Tibial nerve (tissue), 4 donors: ENCODE results near the gene ZNF217. TPM values are rescaled to one million over a fixed set of nuclear protein-coding genes. Genes with fewer than 3 reads are reported as not detected.
"Not testable (repeated sequence)": the region's sequence is repeated elsewhere in the genome, so short reads cannot be mapped to it uniquely, and the experiment has no call there.

Experiments used
- DNase-seq, 2 donors: peaks; one replicate each; pipeline ENCODE4 v3.0.0-alpha.2; 2019; ENCODE audit warnings: low spot score in 2 of 2
- H3K27ac ChIP-seq, 4 donors: fragments of 200-600 bp; sonication (generic) in 3 of 4; one replicate each; pipeline ENCODE4 v1.5.1; 2017 to 2019; ENCODE audit warnings: mild to moderate bottlenecking in 1 of 4
- H3K27me3 ChIP-seq, 2 donors: fragments of 200-600 bp; sonication (generic) in 1 of 2; one replicate each; pipeline versions ENCODE4 v1.5.1 to v1.6.0; 2017 to 2019
- H3K36me3 ChIP-seq, 3 donors: fragments of 200-600 bp; sonication (generic); one replicate each; pipeline ENCODE4 v1.5.1; 2018 to 2019
- H3K4me1 ChIP-seq, 4 donors: fragments of 200-600 bp; sonication (generic) in 3 of 4; one replicate each; pipeline ENCODE4 v1.5.1; 2017 to 2019
- H3K4me3 ChIP-seq, 4 donors: fragments of 200-600 bp; sonication (generic) in 3 of 4; one replicate each; pipeline ENCODE4 v1.5.1; 2017 to 2019; ENCODE audit warnings: mild to moderate bottlenecking in 1 of 4, moderate library complexity in 1 of 4
- H3K9me3 ChIP-seq, 4 donors: fragments of 200-600 bp; sonication (generic) in 3 of 4; one replicate each; pipeline ENCODE4 v1.5.1; 2017 to 2019
- EP300 ChIP-seq, 2 donors: sonication (generic); formaldehyde crosslinking; IDR thresholded peaks; one replicate each; pipeline ENCODE4 v1.6.1; 2017; ENCODE audit warnings: antibody characterized with exemption in 2 of 2, mild to moderate bottlenecking in 1 of 2
- POLR2A ChIP-seq, 2 donors: fragments of 450-650 bp; IDR thresholded peaks; one replicate each; pipeline ENCODE4 v1.6.1; 2017; ENCODE audit warnings: antibody characterized with exemption in 2 of 2, mild to moderate bottlenecking in 2 of 2, moderate library complexity in 2 of 2
- WGBS, 2 donors: methylation state at CpG; one replicate each; pipeline ENCODE4 v1.1.5; 2018; 5-methylcytosine and 5-hydroxymethylcytosine counted together
- total RNA-seq, 4 donors: library from RNA; depleted of rRNA; stranded (reverse); fragments of >200 nt; gene quantifications; one replicate each; pipeline ENCODE4 v1.1.0, GENCODE V29; 2016
- TF ChIP-seq, protein P1 (sequence below), 5 experiments: fragments of 200-600 bp in 3 of 5; fragments of 450-650 bp in 2 of 5; sonication (generic) in 3 of 5; IDR thresholded peaks; one replicate each; pipeline ENCODE4 v1.5.1; 2016 to 2019; ENCODE audit warnings: antibody characterized with exemption in 5 of 5, mild to moderate bottlenecking in 3 of 5, moderate library complexity in 2 of 5

Gene ZNF217
- total RNA-seq, 4 donors from 2014 or later, result 21.4 to 24.3 (median 23.1) TPM

DNA sequence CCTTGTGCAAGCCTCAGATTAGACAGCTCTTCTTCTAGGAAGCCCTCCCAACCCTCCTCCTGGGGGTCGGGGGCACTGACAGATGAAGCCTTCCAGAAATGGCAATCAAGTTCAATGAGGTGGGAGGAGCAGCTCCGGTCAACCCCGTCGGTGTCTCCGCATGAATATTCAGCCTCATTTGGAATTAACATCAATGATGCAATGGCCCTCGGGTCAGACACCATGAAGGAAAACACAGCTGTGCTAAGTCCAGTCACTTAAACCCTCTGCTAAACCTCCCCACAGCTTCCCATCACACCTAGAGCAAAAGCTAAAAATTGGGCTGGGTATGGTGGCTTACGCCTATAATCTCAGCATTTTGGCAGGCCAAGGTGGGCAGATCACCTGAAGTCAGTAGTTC, 36.5 kb downstream of the ZNF217 start:
- Histone ChIP-seq H3K27ac (no peak overlapping the region), H3K9me3 (no peaks in the 10 kb centered on the region), H3K36me3 (peaks cover 0 to 19% (median 0%) of the 10 kb centered on the region in 3 donors), H3K4me3 (no peak overlapping the region), H3K4me1 (no peaks in the 10 kb centered on the region), H3K27me3 (no peaks in the 10 kb centered on the region)
- no peak for DNase-seq
- 77 to 78% methylated on average over 3 to 5 of the region's 7 CpGs for WGBS, 2 donors
- TF ChIP-seq EP300 (IDR thresholded peaks at IDR 0.05) (no peak), POLR2A (IDR thresholded peaks at IDR 0.05) (no peak)
- TF ChIP-seq, protein P1, sequence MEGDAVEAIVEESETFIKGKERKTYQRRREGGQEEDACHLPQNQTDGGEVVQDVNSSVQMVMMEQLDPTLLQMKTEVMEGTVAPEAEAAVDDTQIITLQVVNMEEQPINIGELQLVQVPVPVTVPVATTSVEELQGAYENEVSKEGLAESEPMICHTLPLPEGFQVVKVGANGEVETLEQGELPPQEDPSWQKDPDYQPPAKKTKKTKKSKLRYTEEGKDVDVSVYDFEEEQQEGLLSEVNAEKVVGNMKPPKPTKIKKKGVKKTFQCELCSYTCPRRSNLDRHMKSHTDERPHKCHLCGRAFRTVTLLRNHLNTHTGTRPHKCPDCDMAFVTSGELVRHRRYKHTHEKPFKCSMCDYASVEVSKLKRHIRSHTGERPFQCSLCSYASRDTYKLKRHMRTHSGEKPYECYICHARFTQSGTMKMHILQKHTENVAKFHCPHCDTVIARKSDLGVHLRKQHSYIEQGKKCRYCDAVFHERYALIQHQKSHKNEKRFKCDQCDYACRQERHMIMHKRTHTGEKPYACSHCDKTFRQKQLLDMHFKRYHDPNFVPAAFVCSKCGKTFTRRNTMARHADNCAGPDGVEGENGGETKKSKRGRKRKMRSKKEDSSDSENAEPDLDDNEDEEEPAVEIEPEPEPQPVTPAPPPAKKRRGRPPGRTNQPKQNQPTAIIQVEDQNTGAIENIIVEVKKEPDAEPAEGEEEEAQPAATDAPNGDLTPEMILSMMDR (IDR thresholded peaks at IDR 0.05), result no peak

DNA sequence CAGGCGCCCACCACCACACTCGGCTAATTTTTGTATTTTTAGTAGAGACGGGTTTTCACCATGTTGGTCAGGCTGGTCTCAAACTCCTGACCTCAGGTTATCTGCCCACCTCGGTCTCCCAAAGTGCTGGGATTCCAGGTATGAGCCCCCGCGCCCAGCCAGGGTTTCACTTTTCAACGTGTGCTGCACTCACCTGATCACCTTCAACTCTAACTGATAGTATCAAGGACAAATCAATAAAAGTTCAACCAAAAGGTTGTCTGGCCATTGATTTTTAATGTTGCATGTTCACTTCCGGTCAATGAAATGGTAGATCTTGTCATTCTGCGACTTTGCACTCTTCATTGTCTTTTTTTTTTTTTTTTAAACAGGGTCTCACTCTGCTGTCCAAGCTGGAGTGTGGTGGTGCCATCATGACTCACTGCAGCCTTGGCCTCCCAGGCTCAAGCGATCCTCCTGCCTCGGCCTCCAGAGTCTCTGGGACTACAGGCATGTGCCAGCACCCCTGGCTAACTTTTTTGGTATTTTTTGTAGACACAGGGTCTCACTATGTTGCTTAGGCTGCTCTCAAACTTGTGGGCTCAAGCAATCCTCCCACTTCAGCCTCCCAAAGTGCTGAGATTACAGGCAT, 37.3 kb downstream of the ZNF217 start:
- peaks cover 0 to 19% (median 0%) of the 10 kb centered on the region in 3 donors for H3K36me3 ChIP-seq
- no peak for DNase-seq
- 92 to 94% methylated on average over 11 of the region's 11 CpGs for WGBS, 2 donors

DNA sequence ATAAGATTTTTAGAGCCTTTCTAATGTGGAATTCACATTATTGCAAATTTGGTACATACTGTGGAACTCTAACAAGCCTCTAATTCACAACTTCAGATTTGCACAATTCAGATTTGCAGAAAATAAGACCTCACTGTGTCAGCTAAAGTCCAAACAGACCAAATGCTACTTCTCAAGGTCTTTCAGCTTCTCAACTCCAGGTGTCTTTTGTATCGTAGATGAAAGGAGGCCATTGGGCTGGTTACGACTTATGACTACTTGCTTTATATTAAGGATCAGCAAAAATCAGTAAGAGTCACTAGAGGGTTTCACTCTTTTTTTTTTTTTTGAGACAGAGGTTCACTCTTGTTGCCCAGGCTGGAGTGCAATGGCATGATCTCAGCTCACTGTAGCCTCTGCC, 37.8 kb downstream of the ZNF217 start:
- Histone ChIP-seq H3K4me1 (no peaks in the 10 kb centered on the region), H3K36me3 (peaks cover 0 to 18% (median 0%) of the 10 kb centered on the region in 3 donors), H3K27ac (no peak overlapping the region), H3K9me3 (no peaks in the 10 kb centered on the region), H3K4me3 (no peak overlapping the region), H3K27me3 (no peaks in the 10 kb centered on the region)
- DNase-seq, result no peak
- WGBS, 2 donors, result 74 to 88% methylated on average over 2 of the region's 2 CpGs
- no peak for TF ChIP-seq POLR2A (IDR thresholded peaks at IDR 0.05)
- TF ChIP-seq EP300 (IDR thresholded peaks at IDR 0.05), result no peak
- TF ChIP-seq, protein P1 (IDR thresholded peaks at IDR 0.05), result no peak

More for the DNA sequence above, 37.3 kb downstream of the ZNF217 start:
- TF ChIP-seq EP300 (IDR thresholded peaks at IDR 0.05) (no peak), POLR2A (IDR thresholded peaks at IDR 0.05) (no peak)
- TF ChIP-seq, protein P1 (IDR thresholded peaks at IDR 0.05), result no peak
- Histone ChIP-seq H3K4me1 (no peaks in the 10 kb centered on the region), H3K27me3 (no peaks in the 10 kb centered on the region), H3K9me3 (no peaks in the 10 kb centered on the region), H3K4me3 (no peak overlapping the region), H3K27ac (no peak overlapping the region)

DNA sequence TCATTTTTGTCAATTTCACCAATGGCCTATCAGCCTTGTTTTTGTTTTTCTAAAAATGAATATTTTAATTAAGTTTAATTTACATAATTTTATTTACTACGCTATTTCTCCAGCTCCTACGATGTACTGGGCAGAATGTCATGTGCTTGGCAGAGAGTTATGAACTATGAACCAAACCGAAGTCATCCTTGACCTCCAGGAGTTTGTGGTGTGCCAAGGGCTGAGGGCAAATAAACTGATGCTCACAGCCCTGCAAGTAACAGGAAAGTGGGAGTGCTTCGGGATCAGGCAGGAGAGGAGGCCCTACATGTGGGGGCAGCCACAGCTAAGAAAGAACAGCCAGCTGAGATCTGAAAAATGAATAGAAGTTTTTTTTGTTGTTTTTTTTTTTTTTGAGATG, 38.6 kb downstream of the ZNF217 start:
- 45 to 65% methylated on average over 4 of the region's 4 CpGs for WGBS, 2 donors
- DNase-seq, result no peak
- H3K4me1 ChIP-seq, result no peaks in the 10 kb centered on the region
- no peak overlapping the region for H3K4me3 ChIP-seq
- peaks cover 0 to 11% (median 0%) of the 10 kb centered on the region in 3 donors for H3K36me3 ChIP-seq
- H3K27me3 ChIP-seq, result no peaks in the 10 kb centered on the region
- TF ChIP-seq POLR2A (IDR thresholded peaks at IDR 0.05) (no peak), EP300 (IDR thresholded peaks at IDR 0.05) (no peak)
- TF ChIP-seq, protein P1 (IDR thresholded peaks at IDR 0.05), result no peak
- H3K27ac ChIP-seq, result no peak overlapping the region
- no peaks in the 10 kb centered on the region for H3K9me3 ChIP-seq

DNA sequence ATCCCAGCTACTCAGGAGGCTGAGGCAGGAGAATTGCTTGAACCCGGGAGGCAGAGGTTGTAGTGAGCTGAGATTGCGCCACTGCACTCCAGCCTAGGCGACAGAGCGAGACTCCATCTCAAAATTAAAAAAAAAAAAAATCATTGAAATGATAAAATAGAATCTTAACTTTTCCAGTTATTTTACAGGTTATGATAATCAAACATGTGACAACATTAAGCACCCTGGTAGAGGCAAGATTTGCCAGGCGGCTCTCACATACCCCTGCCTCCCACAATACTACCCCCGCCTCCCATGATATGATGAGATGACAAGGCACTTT, 41.1 kb downstream of the ZNF217 start:
- not testable (repeated sequence) for H3K36me3 ChIP-seq, H3K27ac ChIP-seq, H3K27me3 ChIP-seq, H3K4me3 ChIP-seq, DNase-seq, H3K4me1 ChIP-seq, H3K9me3 ChIP-seq
- 98 to 99% methylated on average over 6 of the region's 6 CpGs for WGBS, 2 donors

DNA sequence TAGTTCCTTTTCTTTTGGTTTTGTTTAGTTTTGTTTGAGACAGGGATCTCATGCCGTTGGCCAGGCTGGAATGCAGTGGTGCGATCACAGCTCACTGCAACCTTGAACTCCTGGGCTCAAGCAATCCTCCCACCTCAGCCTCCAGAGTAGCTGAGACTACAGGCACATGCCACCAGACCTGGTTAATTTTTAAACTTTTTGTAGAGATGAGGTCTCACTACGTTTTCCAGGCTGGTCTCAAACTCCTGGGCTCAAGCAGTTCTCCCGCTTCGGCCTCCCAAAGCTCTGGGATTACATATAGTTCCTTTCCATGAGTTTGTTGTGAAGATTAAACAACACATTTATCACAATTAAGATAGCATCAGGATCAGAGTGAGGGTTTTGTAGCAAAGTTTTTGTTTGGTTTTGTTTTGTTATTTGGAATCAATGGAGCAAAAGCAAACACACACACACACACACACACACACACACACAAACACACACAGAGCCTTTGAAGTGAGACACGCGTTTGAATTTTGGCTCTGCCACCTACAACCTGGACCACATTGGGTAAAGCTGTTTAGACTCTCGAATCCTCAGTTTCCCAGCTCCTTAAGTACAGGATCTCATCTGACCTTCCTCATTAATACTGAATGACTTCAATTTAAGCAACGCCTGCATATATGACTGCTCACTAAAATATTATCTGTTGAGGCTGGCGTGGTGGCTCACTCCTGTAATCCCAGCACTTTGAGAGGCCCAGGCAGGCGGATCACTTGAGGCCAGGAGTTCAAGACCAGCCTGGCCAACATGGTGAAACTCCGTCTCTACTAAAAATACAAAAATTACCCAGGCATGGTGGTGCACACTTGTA, 41.7 kb downstream of the ZNF217 start:
- H3K4me3 ChIP-seq, H3K27me3 ChIP-seq, DNase-seq, H3K27ac ChIP-seq, H3K4me1 ChIP-seq, H3K36me3 ChIP-seq, H3K9me3 ChIP-seq: not testable (repeated sequence)
- WGBS, 2 donors, result 83 to 85% methylated on average over 12 of the region's 12 CpGs
